ENCODE data around the gene DLG5.

- TF ChIP-seq POLR2A (IDR thresholded peaks at IDR 0.05) (no peak), CTCF (IDR thresholded peaks at IDR 0.05) (no peak)
Measured at GRCh38 chr10:77794256-77795142, 132.1 kb downstream of the DLG5 start.

Data from suprapubic skin (tissue), 3 donors.